Measurements from ENCODE around the gene GSTK1. TPM values are rescaled to one million over a fixed set of nuclear protein-coding genes. Genes with fewer than 3 reads are reported as not detected.
A peak's percentile ranks its signal among the peaks of the same experiment; 100 is the strongest.
"Not testable (repeated sequence)": the region's sequence is repeated elsewhere in the genome, so short reads cannot be mapped to it uniquely, and the experiment has no call there.

GSTK1 gene
- total RNA-seq: 100 to 1,000 TPM in 1 of 4 donors, 10 to 100 TPM in 3; 58.2 to 173 (median 86.9) TPM

GRCh38 chr7:143263266-143264195 lies at the start of gene GSTK1:
Gene GSTK1 (plus strand): TSS chr7:143263441. CDS start chr7:143263514, 73 bp downstream.
- Histone ChIP-seq H3K36me3 (no peaks in the 10 kb centered on the region), H3K4me3 (peak within 1 kb of the TSS; percentile 62 to 71), H3K27ac (peak within 1 kb of the TSS; percentile 87 to 88), H3K9me3 (no peaks in the 10 kb centered on the region), H3K27me3 (no peaks in the 10 kb centered on the region), H3K4me1 (no peaks in the 10 kb centered on the region)
- intact Hi-C loops (cut with DNase I; ENCODE audit: low total_unique reads): no loop called here
- DNase-seq: peak; percentile 70 to 83
- TF ChIP-seq POLR2A (IDR thresholded peaks at IDR 0.05) (peak; percentile 70 to 75), CTCF (IDR thresholded peaks at IDR 0.05) (no peak)

DNA sequence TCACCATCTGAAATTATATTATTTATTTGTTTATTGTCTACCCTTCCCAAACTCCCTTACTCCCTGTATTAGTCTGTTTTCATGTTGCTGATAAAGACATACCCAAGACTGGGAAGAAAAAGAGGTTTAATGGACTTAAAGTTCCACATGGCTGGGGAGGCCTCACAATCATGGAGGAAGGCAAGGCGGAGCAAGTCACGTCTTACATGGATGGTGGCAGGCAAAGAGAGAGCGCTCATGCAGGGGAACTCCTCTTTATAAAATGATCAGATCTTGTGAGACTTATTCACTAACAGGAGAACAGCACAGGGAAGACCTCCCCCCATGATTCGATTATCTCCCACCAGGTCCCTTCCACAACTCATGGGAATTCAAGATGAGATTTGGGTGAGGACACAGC lies 49.8 kb upstream of the GSTK1 start:
- H3K27ac ChIP-seq, H3K27me3 ChIP-seq, H3K4me3 ChIP-seq, H3K4me1 ChIP-seq, H3K9me3 ChIP-seq, DNase-seq, H3K36me3 ChIP-seq: not testable (repeated sequence)
- intact Hi-C loops (cut with DNase I; ENCODE audit: low total_unique reads): loop anchor here (10.0 kb wide), 1 partner anchor 209 kb away; no protein-coding TSS in a partner anchor

GRCh38 chr7:143214789-143215679 lies 48.2 kb upstream of the GSTK1 start:
- no peaks in the 10 kb centered on the region for H3K27me3 ChIP-seq
- peak; percentile 39 to 50 for DNase-seq
- H3K27ac ChIP-seq: no peak overlapping the region
- no peaks in the 10 kb centered on the region for H3K36me3 ChIP-seq
- intact Hi-C loops (cut with DNase I; ENCODE audit: low total_unique reads): loop anchor here (10.0 kb wide), 1 partner anchor 210 kb away; no protein-coding TSS in a partner anchor
- H3K9me3 ChIP-seq: no peaks in the 10 kb centered on the region
- H3K4me3 ChIP-seq: no peak overlapping the region
- peak; percentile 96 to 100 (median 98) for TF ChIP-seq CTCF (IDR thresholded peaks at IDR 0.05)
- no peak for TF ChIP-seq POLR2A (IDR thresholded peaks at IDR 0.05)
- H3K4me1 ChIP-seq: no peaks in the 10 kb centered on the region

DNA sequence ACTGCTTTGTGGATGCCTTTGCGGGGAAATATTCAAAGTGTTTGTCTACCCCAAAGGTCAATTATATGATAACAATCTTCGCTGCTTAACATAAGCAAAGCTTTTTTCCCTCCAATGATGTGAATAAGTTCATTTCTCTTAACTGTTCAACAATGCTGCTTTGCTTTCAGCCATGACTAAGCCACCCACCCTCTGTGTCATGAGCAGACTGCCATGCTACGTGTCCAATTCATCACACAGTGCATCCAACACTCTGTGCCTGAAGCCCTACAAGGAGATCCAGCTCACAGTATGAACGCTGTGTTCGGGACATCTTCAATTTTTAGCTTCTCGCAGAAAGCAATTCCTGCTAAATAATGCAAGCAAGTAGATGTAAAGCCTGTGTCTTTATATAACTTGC lies 47.1 kb upstream of the GSTK1 start:
- intact Hi-C loops (cut with DNase I; ENCODE audit: low total_unique reads): loop anchor here (10.0 kb wide), 1 partner anchor 211 kb away; no protein-coding TSS in a partner anchor
- H3K27ac ChIP-seq: no peak overlapping the region

More for the DNA sequence above, 47.1 kb upstream of the GSTK1 start:
- DNase-seq: no peak
- H3K4me3 ChIP-seq: no peak overlapping the region
- no peaks in the 10 kb centered on the region for H3K4me1 ChIP-seq
- TF ChIP-seq CTCF (IDR thresholded peaks at IDR 0.05) (no peak), POLR2A (IDR thresholded peaks at IDR 0.05) (no peak)
- H3K27me3 ChIP-seq: no peaks in the 10 kb centered on the region
- no peaks in the 10 kb centered on the region for H3K36me3 ChIP-seq
- no peaks in the 10 kb centered on the region for H3K9me3 ChIP-seq

Measured in uterus (tissue), 4 donors.